SKM-1 treated with dmso at 0.1 percent for 144 hours (cell line): ENCODE results near the gene HHAT.
"Not testable (repeated sequence)": the region's sequence is repeated elsewhere in the genome, so short reads cannot be mapped to it uniquely, and the experiment has no call there.

Experiments
- DNase-seq: peaks from one replicate; lab custom pipeline; 2025; ENCODE audit not compliant: unreplicated experiment; lab: John Stamatoyannopoulos, UW

HHAT gene

GRCh38 chr1:210631399-210631798 is 302.7 kb downstream of the HHAT start:
- DNase-seq: no peak

DNA sequence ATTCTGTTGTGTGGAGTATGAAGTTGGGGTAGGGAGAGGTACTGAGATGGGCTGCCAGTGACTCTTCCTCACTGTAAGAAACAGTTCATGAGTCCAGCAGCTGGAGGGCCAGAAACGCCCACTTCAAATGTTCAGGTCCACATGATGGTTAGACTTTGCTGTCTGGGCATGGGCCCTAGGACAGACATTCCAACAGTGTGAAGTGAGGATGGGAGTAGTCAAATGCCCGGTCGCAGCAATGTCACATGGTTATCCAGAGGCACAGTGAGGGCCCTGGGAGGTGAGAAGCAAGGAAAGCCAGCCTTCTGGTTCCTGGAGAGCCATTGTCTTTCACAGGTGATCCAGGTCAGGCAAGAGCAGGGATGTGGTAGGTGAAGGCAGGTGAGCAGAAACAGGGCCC is 304.4 kb downstream of the HHAT start:
- no peak for DNase-seq

DNA sequence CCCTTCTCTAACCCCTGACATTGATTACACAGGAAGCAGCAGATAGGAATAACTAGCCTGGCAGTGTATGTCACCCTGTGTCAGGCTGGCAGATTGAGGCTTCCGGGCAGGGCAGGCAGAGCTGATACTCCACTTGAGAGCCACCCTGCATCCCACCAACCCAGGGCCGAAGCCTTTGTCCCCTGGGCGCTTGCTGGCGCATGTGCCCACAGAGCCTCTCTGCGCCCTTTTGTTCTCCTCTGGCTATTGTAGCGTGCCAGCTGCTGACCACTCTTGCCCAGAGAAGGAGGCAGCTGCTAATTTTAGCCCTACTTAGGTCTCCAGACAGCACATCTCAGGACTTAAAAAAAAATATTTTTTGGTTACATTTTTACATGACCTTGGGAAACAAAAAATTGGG is 304.9 kb downstream of the HHAT start:
- DNase-seq: no peak

- no peak for DNase-seq
These were observed 306.4 kb downstream of the HHAT start for GRCh38 chr1:210635108-210635507.

GRCh38 chr1:210641582-210641981 is 312.9 kb downstream of the HHAT start:
- no peak for DNase-seq

GRCh38 chr1:210645582-210646257 is 317.0 kb downstream of the HHAT start:
- no peak for DNase-seq

DNA sequence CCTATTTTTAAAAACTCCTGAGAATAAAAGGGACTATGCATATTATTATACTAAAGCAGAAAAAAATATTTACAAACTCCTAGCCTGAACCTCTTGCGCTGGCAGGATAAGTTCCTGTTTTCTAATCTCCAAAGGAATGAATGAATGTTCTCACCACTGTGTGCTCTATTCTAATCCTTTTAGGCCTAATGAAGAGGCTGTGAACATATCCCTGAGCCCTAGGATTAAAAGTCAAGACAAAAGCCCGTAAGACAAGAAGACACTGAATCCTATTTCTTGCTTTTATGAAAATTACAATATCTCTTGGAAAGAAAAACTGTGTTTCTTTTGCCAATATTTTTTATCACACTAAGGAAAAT is 317.5 kb downstream of the HHAT start:
- no peak for DNase-seq

DNA sequence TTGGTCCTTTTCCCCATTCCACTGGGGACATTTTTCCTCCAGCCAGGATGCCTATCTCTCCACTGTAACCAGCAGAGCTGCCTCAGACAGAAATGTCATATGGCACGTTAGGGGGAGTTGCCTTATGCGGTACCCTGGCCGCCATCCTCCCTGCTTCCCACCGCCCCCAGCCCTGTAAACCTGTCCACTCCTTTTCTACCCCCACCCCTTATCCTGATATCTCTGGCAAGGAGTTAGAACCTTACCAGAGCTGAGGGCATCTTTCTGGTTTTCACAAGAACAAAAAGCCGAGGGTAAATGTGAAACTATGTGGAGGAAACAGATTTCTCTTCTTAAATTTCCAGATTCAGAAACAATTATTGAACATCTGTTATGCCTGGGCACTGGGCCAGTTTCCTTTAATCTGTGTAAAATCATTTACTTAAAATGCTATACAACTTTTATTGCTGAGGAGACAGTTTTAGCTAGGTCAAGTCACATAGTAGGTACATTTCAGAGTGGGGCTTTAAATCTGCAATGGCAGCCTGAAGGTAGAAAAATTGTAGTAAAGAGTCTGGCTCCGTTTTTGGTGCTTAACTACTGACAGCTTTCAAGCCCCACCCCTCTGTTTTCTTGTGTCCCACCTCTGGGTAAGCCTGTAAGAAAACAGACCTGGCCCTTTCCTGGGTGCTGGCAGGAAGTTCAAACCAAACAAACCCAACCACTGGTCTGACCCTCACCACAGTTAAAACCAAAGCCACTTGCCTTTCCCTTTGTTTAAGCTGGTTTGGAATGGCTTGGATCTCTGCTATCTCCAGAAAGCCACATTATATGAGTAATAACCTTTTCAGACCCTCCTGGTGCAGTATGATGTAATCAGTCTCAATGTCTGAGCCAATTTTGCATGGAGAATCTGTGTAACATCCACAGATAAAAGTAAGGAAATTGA is 319.0 kb downstream of the HHAT start:
- no peak for DNase-seq

GRCh38 chr1:210648588-210649269 is 320.0 kb downstream of the HHAT start:
- DNase-seq: no peak

DNA sequence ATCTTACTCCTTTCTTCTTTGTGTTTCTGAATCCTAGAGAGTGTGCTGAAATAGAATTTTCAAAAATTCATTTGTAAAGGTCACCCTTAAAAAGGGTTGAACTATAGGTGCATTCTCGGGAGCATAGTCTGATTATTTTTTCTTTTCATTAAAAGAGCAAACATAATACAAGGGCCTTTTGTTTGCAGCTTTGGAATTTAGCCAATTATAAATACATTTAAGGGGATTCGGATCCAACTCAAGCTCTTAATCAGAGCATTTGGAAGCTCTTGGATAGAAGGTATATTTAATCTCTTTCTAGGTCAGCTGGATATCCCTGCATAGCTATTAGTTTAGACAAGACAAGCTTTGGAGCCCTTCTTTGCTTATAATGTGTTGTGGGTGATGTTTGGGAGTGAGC is 321.7 kb downstream of the HHAT start:
- no peak for DNase-seq

- no peak for DNase-seq
These were observed 323.7 kb downstream of the HHAT start for GRCh38 chr1:210652329-210652954.

GRCh38 chr1:210653771-210654170 is 325.1 kb downstream of the HHAT start:
- no peak for DNase-seq

GRCh38 chr1:210654176-210654981 is 325.7 kb downstream of the HHAT start:
- no peak for DNase-seq

GRCh38 chr1:210655511-210655910 is 326.8 kb downstream of the HHAT start:
- DNase-seq: no peak

- no peak for DNase-seq
These were observed 329.1 kb downstream of the HHAT start for GRCh38 chr1:210657806-210658205.

GRCh38 chr1:210661520-210661919 is 332.8 kb downstream of the HHAT start:
- DNase-seq: not testable (repeated sequence)

DNA sequence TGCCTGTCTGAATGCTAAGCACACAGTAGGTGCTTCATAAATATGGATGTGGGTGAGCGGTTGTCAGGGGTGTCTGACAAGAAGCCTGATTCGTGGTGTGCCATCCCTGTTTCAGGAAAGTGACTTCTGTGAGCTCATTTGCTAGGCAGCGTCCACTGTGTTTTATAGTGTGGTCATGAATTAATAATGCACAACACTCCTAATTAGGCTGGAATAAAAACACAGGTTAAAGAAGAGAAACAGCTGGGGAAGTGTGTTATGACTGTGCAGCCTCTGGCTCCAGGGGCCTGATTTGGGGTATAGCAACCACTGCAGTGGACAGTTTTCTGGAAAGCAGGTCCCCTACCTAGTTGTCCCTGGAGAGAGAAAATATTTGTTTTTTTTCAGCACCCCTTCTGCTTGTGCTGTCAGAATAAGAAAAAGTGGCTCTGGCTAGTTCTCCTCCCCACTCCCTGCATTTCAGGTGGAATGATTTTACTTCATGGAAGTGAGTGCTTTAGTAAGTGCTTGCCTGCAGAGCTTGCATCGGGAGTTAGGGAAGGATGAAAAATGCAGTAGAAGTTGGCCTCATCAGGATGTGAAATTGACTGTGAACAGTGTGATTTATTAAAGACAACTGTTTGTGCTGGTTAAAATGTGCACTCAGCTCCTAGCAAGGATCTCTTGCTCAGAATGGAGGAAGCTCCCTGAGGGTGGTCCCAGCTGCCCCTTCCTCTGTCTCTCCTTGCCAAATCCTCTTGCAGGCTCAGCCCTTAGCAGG is 333.8 kb downstream of the HHAT start:
- DNase-seq: no peak

GRCh38 chr1:210663730-210664573 is 335.2 kb downstream of the HHAT start:
- DNase-seq: no peak

DNA sequence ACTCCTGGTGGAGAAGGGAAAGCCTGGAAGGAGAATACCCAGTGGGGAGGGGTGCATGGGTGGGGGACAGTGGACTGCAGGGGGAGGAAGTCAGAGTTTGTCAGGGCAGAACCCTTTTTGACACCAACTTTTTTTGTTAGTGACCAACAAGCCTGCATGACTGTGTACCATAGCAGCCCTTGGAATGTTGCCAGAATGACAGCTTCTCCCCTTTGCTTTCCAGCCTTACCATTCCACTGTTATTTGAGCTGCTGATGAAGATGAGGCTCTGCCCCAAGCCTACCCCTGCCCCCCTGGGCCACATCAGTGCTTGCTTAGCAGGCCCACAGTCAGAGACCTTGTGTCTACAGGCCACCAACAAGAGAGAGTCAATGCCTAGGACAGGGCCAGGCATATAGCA is 341.2 kb downstream of the HHAT start:
- no peak for DNase-seq
